GM18868 (cell line): ENCODE measurements around the gene SHROOM2.

Experiments
- ATAC-seq: cut with Tn5 transposase; IDR thresholded peaks from one replicate; pipeline ENCODE4 v1.9.1; 2021; ENCODE audit warnings: mild to moderate bottlenecking, moderate library complexity; ENCODE audit not compliant: unreplicated experiment

The SHROOM2 gene

DNA sequence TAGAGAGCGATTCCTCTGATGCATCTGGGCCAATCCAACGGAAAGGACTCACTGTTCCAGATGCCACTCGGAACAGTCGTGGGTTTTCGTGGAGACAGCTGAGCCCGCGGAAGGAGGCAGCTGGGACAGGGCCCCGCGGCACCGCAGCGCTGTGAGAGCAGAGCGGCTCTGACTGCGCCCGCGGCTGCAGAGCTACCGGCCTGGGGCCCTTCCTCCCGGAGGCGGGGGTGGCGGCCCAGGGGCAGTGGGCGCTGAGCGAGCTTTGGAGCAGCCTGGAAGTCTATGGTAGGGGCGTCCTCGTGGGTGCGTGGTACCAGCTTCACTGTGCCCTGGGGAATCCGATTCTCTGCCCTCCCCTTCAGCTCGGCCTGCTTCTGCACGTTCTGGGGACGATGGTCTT, 205.8 kb downstream of the SHROOM2 start:
- ATAC-seq, result no peak

DNA sequence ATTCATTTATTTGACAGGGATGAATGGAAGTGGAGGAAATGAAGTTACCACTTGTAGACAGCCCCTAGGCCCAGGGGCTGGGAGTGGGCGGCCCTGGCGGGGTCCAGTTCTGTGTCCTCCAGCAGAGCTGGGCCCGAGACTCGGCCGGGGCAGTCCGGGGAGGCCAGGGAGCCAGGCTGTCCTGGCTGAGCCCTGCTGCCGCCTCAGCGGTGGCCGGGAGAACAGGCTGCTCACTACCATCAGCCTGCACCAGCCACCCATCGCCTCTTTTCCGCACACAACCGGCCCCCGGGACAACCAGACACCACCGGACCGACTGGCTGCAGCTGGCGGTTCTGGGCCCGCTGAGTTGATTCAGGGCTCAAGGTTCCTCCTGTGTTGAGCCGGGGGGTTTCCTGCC, 206.5 kb downstream of the SHROOM2 start:
- ATAC-seq, result no peak

DNA sequence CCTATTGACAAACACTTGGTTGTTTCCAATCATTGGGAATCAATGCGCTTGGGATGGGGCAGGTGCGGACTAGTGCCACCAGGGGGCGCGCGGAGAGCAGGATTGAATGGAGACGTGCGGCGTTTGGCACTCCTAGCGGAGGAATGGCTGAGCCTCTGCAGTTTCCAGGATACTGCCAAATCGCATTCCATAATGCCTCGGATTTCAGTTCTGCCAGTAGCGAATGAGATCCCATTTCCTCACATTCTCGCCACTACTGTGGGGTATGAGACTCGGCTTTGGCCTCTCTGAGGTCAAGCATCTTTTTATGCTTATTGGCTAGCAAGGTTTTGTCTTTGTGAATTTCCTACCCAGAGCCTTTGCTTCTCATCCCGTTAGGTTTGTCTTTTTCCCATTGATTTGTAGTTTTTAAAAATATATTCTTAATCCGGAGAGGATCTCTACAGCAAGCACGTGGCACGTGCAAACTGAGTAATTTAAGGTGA, 209.7 kb downstream of the SHROOM2 start:
- ATAC-seq, result no peak

DNA sequence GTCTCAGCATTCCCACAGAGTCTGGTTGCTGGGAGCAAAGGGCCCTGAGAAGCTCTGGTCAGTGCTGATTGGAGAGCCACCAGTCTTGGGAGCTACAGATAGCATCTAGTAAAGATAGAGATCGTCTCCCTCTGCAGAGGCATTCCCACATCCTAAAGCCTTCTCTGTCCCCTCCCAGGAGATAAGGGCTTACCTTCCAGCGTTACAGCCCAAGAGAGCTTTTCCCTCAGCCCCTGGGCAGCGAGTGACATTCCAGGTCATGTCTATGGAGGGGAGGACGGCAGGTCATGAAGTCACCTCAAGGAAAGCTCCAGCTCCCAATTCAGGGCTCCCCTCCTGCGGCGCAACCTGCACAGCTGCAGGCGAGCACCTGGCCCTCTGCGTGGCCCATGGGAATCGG, 210.8 kb downstream of the SHROOM2 start:
- no peak for ATAC-seq

DNA sequence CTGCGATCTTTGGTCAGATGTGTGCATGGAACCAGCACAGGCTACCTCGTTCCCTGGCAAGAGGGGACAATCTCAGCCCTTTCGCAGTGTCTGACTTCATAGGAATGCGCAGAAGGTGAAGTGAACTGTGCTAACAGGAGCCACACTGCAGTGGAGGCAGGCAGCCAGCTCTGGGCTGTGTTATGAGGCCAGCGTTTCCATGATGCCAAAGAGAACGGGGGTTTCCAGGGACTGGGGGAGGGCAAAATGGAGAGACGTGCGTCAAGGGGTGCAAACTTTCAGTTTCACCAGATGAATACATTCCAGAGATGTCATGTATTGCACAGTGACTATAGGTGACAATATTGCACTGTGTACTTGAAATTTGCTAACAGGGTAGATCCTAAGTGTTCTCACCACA, 211.3 kb downstream of the SHROOM2 start:
- ATAC-seq, result peak; percentile 91
